ENCODE data around the gene SLC47A1. TPM values are rescaled to one million over a fixed set of nuclear protein-coding genes. Genes with fewer than 3 reads are reported as not detected.

The SLC47A1 gene
- total and polyA plus RNA-seq, 9 of the 15 experiments (the other 6 are each of a cell fraction or from before 2014, with no cell fraction given), result not detected

Small RNA genes within 50 kb of the gene (small RNA-seq; reads per million reads assigned to genes)
- gene AC025627.2 (not detected), gene NMTRQ-TTG12-1 (not detected)

Other genes with a start within 250 kb of the SLC47A1 start
- 24.0 and 24.9 TPM in 2 replicates for gene B9D1, start 171.1 kb upstream of the SLC47A1 start, total RNA-seq (2014; rRNA removed)
- gene B9D1, start 171.1 kb upstream of the SLC47A1 start, total RNA-seq (2014; rRNA removed; fragmentation: Illumina TruSeq; extraction: Trizol), result 7.6 and 10.3 TPM in 2 replicates
- gene B9D1, start 171.1 kb upstream of the SLC47A1 start, total RNA-seq (2015; rRNA removed; fragmentation: Illumina TruSeq; extraction: Trizol), result 8.9 and 10.0 TPM in 2 replicates
- 12.7 and 15.0 TPM in 2 replicates for gene B9D1, start 171.1 kb upstream of the SLC47A1 start, total RNA-seq (2021)
- gene B9D1, start 171.1 kb upstream of the SLC47A1 start, polyA plus RNA-seq (2011; rRNA removed), result 23.4 and 28.0 TPM in 2 replicates
- 14.3 and 18.9 TPM in 2 replicates for gene B9D1, start 171.1 kb upstream of the SLC47A1 start, polyA plus RNA-seq (2014; fragmentation: Illumina TruSeq; extraction: Trizol)
- 10 to 100 TPM in 1 of 2 experiments, 1 to 10 TPM in 1; 9.5 to 17.9 TPM for gene B9D1, start 171.1 kb upstream of the SLC47A1 start, polyA plus RNA-seq (2014; fragmentation: Nextera tagmentation; extraction: Ambion mirVana)
- gene B9D1, start 171.1 kb upstream of the SLC47A1 start, polyA plus RNA-seq (2014; rRNA removed), result 26.5 and 28.8 TPM in 2 replicates
- gene MAPK7, start 155.4 kb upstream of the SLC47A1 start, total RNA-seq (2014; rRNA removed), result 2.5 and 4.5 TPM in 2 replicates
- 1.1 TPM in 2 replicates for gene MAPK7, start 155.4 kb upstream of the SLC47A1 start, total RNA-seq (2014; rRNA removed; fragmentation: Illumina TruSeq; extraction: Trizol)
- gene MAPK7, start 155.4 kb upstream of the SLC47A1 start, total RNA-seq (2015; rRNA removed; fragmentation: Illumina TruSeq; extraction: Trizol), result 2.5 and 2.7 TPM in 2 replicates
- gene MAPK7, start 155.4 kb upstream of the SLC47A1 start, total RNA-seq (2021), result 7.4 and 7.5 TPM in 2 replicates
- gene MAPK7, start 155.4 kb upstream of the SLC47A1 start, polyA plus RNA-seq (2011; rRNA removed), result 2.5 and 2.9 TPM in 2 replicates
- 3.3 and 5.5 TPM in 2 replicates for gene MAPK7, start 155.4 kb upstream of the SLC47A1 start, polyA plus RNA-seq (2014; fragmentation: Illumina TruSeq; extraction: Trizol)
- gene MAPK7, start 155.4 kb upstream of the SLC47A1 start, polyA plus RNA-seq (2014; fragmentation: Nextera tagmentation; extraction: Ambion mirVana), result under 1 TPM; 0.46 to 0.68 TPM
- gene MAPK7, start 155.4 kb upstream of the SLC47A1 start, polyA plus RNA-seq (2014; rRNA removed), result 4.3 and 6.2 TPM in 2 replicates
- gene MFAP4, start 146.7 kb upstream of the SLC47A1 start, total RNA-seq (2014; rRNA removed), result not detected in 2 replicates
- not detected in 2 replicates for gene MFAP4, start 146.7 kb upstream of the SLC47A1 start, total RNA-seq (2014; rRNA removed; fragmentation: Illumina TruSeq; extraction: Trizol)
- not detected in 2 replicates for gene MFAP4, start 146.7 kb upstream of the SLC47A1 start, total RNA-seq (2015; rRNA removed; fragmentation: Illumina TruSeq; extraction: Trizol)
- 0.24 and 0.36 TPM in 2 replicates for gene MFAP4, start 146.7 kb upstream of the SLC47A1 start, total RNA-seq (2021)
- gene MFAP4, start 146.7 kb upstream of the SLC47A1 start, polyA plus RNA-seq (2011; rRNA removed), result not detected in 2 replicates
- not detected in 2 replicates for gene MFAP4, start 146.7 kb upstream of the SLC47A1 start, polyA plus RNA-seq (2014; fragmentation: Illumina TruSeq; extraction: Trizol)
- under 1 TPM in 1 of 2 experiments, not detected in 1; 0.07 TPM for gene MFAP4, start 146.7 kb upstream of the SLC47A1 start, polyA plus RNA-seq (2014; fragmentation: Nextera tagmentation; extraction: Ambion mirVana)
- not detected in 2 replicates for gene MFAP4, start 146.7 kb upstream of the SLC47A1 start, polyA plus RNA-seq (2014; rRNA removed)
- 0.05 TPM in 1 of 2 replicates, not detected in the other for gene RNF112, start 122.6 kb upstream of the SLC47A1 start, total RNA-seq (2014; rRNA removed)
- not detected in 2 replicates for gene RNF112, start 122.6 kb upstream of the SLC47A1 start, total RNA-seq (2014; rRNA removed; fragmentation: Illumina TruSeq; extraction: Trizol)
- gene RNF112, start 122.6 kb upstream of the SLC47A1 start, total RNA-seq (2015; rRNA removed; fragmentation: Illumina TruSeq; extraction: Trizol), result not detected in 2 replicates
- not detected in 2 replicates for gene RNF112, start 122.6 kb upstream of the SLC47A1 start, total RNA-seq (2021)
- not detected in 2 replicates for gene RNF112, start 122.6 kb upstream of the SLC47A1 start, polyA plus RNA-seq (2011; rRNA removed)
- not detected in 2 replicates for gene RNF112, start 122.6 kb upstream of the SLC47A1 start, polyA plus RNA-seq (2014; fragmentation: Illumina TruSeq; extraction: Trizol)
- gene RNF112, start 122.6 kb upstream of the SLC47A1 start, polyA plus RNA-seq (2014; fragmentation: Nextera tagmentation; extraction: Ambion mirVana), result not detected
- gene RNF112, start 122.6 kb upstream of the SLC47A1 start, polyA plus RNA-seq (2014; rRNA removed), result not detected in 2 replicates
- not detected in 2 replicates for gene ALDH3A2, start 114.9 kb downstream of the SLC47A1 start, total RNA-seq (2014; rRNA removed)
- 0.18 TPM in 1 of 2 replicates, not detected in the other for gene ALDH3A2, start 114.9 kb downstream of the SLC47A1 start, total RNA-seq (2014; rRNA removed; fragmentation: Illumina TruSeq; extraction: Trizol)
- gene ALDH3A2, start 114.9 kb downstream of the SLC47A1 start, total RNA-seq (2015; rRNA removed; fragmentation: Illumina TruSeq; extraction: Trizol), result 0.23 TPM in 1 of 2 replicates, not detected in the other
- gene ALDH3A2, start 114.9 kb downstream of the SLC47A1 start, total RNA-seq (2021), result 0.67 and 0.78 TPM in 2 replicates
- 0.06 and 0.28 TPM in 2 replicates for gene ALDH3A2, start 114.9 kb downstream of the SLC47A1 start, polyA plus RNA-seq (2011; rRNA removed)
- gene ALDH3A2, start 114.9 kb downstream of the SLC47A1 start, polyA plus RNA-seq (2014; fragmentation: Illumina TruSeq; extraction: Trizol), result not detected in 2 replicates
- under 1 TPM in 1 of 2 experiments, not detected in 1; 0.01 TPM for gene ALDH3A2, start 114.9 kb downstream of the SLC47A1 start, polyA plus RNA-seq (2014; fragmentation: Nextera tagmentation; extraction: Ambion mirVana)
- gene ALDH3A2, start 114.9 kb downstream of the SLC47A1 start, polyA plus RNA-seq (2014; rRNA removed), result not detected in 2 replicates
- not detected in 2 replicates for gene SLC47A2, start 182.7 kb downstream of the SLC47A1 start, total RNA-seq (2014; rRNA removed)
- not detected in 2 replicates for gene SLC47A2, start 182.7 kb downstream of the SLC47A1 start, total RNA-seq (2014; rRNA removed; fragmentation: Illumina TruSeq; extraction: Trizol)
- not detected in 2 replicates for gene SLC47A2, start 182.7 kb downstream of the SLC47A1 start, total RNA-seq (2015; rRNA removed; fragmentation: Illumina TruSeq; extraction: Trizol)
- gene SLC47A2, start 182.7 kb downstream of the SLC47A1 start, total RNA-seq (2021), result not detected in 2 replicates
- not detected in 2 replicates for gene SLC47A2, start 182.7 kb downstream of the SLC47A1 start, polyA plus RNA-seq (2011; rRNA removed)
- not detected in 2 replicates for gene SLC47A2, start 182.7 kb downstream of the SLC47A1 start, polyA plus RNA-seq (2014; fragmentation: Illumina TruSeq; extraction: Trizol)
- gene SLC47A2, start 182.7 kb downstream of the SLC47A1 start, polyA plus RNA-seq (2014; fragmentation: Nextera tagmentation; extraction: Ambion mirVana), result not detected
- gene SLC47A2, start 182.7 kb downstream of the SLC47A1 start, polyA plus RNA-seq (2014; rRNA removed), result not detected in 2 replicates
- not detected in 2 replicates for gene ALDH3A1, start 214.4 kb downstream of the SLC47A1 start, total RNA-seq (2014; rRNA removed)
- gene ALDH3A1, start 214.4 kb downstream of the SLC47A1 start, total RNA-seq (2014; rRNA removed; fragmentation: Illumina TruSeq; extraction: Trizol), result not detected in 2 replicates
- not detected in 2 replicates for gene ALDH3A1, start 214.4 kb downstream of the SLC47A1 start, total RNA-seq (2015; rRNA removed; fragmentation: Illumina TruSeq; extraction: Trizol)
- gene ALDH3A1, start 214.4 kb downstream of the SLC47A1 start, total RNA-seq (2021), result not detected in 2 replicates
- gene ALDH3A1, start 214.4 kb downstream of the SLC47A1 start, polyA plus RNA-seq (2011; rRNA removed), result not detected in 2 replicates
- not detected in 2 replicates for gene ALDH3A1, start 214.4 kb downstream of the SLC47A1 start, polyA plus RNA-seq (2014; fragmentation: Illumina TruSeq; extraction: Trizol)
- not detected for gene ALDH3A1, start 214.4 kb downstream of the SLC47A1 start, polyA plus RNA-seq (2014; fragmentation: Nextera tagmentation; extraction: Ambion mirVana)
- gene ALDH3A1, start 214.4 kb downstream of the SLC47A1 start, polyA plus RNA-seq (2014; rRNA removed), result not detected in 2 replicates

All from K562 (cell line).